22Rv1 (cell line): ENCODE measurements around the gene ZFYVE21.

ENCODE experiments used
- H3K27ac ChIP-seq: fragments of 450-650 bp; 2 replicates; pipeline ENCODE4 v1.5.1; 2017
- ZFX ChIP-seq: fragments of 450-650 bp; IDR thresholded peaks from 2 replicates; pipeline ENCODE4 v1.6.1; 2017; ENCODE audit warnings: antibody characterized with exemption, borderline replicate concordance
- TF ChIP-seq, protein P1 (sequence below): fragments of 450-650 bp; IDR thresholded peaks from 2 replicates; pipeline ENCODE4 v1.5.1; 2017; ENCODE audit warnings: mild to moderate bottlenecking

The ZFYVE21 gene

GRCh38 chr14:103706551-103707328, 8.9 kb upstream of the ZFYVE21 start:
- TF ChIP-seq, protein P1, sequence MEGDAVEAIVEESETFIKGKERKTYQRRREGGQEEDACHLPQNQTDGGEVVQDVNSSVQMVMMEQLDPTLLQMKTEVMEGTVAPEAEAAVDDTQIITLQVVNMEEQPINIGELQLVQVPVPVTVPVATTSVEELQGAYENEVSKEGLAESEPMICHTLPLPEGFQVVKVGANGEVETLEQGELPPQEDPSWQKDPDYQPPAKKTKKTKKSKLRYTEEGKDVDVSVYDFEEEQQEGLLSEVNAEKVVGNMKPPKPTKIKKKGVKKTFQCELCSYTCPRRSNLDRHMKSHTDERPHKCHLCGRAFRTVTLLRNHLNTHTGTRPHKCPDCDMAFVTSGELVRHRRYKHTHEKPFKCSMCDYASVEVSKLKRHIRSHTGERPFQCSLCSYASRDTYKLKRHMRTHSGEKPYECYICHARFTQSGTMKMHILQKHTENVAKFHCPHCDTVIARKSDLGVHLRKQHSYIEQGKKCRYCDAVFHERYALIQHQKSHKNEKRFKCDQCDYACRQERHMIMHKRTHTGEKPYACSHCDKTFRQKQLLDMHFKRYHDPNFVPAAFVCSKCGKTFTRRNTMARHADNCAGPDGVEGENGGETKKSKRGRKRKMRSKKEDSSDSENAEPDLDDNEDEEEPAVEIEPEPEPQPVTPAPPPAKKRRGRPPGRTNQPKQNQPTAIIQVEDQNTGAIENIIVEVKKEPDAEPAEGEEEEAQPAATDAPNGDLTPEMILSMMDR: no peak
- no peak overlapping the region for H3K27ac ChIP-seq

DNA sequence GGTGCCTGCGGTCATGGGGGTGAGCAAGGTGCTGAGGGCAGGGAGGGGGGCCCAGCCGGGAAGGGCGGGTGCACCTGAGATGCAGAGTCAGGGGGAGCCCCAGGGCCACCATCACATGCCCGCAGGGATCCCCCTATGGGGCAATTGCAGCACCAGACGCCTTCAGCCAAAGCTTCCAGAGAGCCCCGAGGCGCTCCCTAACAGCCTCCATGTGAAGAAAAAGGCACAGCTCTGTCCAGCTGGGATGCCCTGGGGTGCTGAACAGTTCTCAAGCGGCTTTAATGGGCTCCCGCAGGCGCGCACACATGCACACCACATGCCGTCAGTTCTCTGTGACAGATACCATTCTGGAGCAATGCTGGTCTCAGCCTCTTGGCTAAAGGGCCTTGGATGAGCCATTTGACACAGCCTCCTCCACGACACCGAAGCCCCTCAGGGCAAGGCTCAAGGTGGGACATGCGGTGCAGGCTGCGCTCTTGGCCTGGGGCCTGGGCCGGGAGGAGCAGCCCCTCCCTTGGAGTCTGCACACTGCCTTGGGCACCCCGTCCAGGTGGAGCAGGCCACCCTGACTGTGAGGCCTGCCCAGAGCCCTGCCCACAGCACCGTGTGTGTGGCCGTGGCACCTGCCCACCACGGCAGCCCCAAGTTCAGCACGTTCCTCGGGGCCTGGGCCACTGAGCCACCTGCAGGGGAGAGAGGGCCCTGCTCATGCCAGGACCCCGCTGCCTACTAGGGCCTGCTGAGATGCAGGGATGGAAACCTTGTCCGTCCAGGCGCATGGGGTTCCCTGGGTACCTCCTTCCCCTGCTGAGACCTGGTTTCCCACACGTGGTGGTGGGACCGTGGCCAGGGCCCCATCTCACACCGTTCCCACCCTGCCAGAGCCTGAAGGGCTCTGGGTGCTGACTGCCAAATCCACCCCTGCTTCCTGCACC, 8.0 kb upstream of the ZFYVE21 start:
- no peak for TF ChIP-seq ZFX
- TF ChIP-seq, protein P1: no peak
- H3K27ac ChIP-seq: no peak overlapping the region

DNA sequence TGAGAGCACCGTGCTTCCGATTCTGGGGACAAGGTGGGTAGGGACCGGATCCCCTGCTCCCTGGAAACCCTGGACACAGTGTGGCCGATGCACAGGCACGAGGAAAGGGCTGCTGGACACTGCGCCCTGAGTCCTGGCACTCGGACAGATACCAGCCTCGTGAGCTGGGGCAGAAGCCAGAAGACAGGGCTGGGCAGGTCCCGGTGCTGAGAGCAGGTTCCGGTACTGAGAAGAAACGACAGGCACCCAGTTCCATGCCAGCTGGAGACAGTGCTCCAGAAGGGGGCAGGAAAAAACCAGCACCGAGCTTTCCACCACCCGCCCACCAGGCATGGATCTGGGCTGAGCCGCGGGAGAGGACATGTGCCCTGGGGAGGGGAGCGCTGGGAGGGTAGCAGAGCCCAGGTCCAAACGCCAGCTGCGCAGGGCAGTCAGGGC, 6.8 kb upstream of the ZFYVE21 start:
- TF ChIP-seq, protein P1: no peak
- TF ChIP-seq ZFX: no peak
- H3K27ac ChIP-seq: no peak overlapping the region

DNA sequence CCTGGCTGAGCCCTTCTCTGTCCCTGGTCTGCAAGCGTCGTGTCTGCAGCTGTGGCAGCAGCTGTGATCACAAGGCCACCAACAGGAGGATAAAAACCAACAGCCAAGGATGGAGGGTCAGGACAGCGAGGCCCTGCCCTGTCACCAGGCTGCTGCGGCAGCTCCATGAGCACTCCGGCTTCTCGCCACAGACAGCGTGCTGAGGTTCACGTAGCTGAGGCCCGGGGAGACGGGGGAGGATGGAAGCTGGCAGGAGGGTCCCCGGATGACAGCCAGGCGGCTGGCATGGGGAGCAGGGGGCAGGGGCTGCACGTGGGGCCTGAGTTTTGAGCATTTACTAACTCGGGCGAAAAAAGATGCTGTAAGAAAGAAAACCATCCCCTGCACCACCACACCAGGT, 5.8 kb upstream of the ZFYVE21 start:
- peak overlapping the region; percentile 85 for H3K27ac ChIP-seq
- TF ChIP-seq, protein P1: no peak
- TF ChIP-seq ZFX: no peak

DNA sequence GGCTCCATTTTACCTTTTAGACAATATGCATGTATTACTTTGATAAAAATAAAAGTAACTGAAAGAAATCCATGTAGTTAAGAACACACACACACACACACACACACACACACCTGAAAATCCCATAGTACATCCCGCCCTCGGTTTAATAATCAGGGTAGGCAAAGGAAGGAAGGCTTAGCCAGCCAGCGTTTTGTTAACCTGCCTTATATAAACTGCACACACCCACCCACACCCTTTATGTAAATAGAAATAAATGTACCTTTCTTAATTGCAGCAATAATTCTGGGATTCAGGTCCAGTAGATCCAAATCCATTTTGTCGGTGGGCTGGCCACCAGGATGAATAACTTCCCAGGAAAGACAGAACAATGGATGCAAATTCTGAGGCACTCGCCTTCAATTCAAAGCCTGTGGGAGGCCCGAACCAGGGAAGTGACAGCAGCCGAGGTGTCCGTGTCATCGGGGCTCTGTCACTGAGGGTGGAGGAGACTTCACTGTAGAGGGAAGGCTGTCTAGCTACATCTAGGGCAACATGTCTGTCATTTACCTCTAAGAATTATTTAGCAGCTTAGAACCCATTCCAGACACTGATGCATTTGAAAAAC, 4.7 kb upstream of the ZFYVE21 start:
- no peak for TF ChIP-seq ZFX
- TF ChIP-seq, protein P1: no peak
- H3K27ac ChIP-seq: peak overlapping the region; percentile 85

DNA sequence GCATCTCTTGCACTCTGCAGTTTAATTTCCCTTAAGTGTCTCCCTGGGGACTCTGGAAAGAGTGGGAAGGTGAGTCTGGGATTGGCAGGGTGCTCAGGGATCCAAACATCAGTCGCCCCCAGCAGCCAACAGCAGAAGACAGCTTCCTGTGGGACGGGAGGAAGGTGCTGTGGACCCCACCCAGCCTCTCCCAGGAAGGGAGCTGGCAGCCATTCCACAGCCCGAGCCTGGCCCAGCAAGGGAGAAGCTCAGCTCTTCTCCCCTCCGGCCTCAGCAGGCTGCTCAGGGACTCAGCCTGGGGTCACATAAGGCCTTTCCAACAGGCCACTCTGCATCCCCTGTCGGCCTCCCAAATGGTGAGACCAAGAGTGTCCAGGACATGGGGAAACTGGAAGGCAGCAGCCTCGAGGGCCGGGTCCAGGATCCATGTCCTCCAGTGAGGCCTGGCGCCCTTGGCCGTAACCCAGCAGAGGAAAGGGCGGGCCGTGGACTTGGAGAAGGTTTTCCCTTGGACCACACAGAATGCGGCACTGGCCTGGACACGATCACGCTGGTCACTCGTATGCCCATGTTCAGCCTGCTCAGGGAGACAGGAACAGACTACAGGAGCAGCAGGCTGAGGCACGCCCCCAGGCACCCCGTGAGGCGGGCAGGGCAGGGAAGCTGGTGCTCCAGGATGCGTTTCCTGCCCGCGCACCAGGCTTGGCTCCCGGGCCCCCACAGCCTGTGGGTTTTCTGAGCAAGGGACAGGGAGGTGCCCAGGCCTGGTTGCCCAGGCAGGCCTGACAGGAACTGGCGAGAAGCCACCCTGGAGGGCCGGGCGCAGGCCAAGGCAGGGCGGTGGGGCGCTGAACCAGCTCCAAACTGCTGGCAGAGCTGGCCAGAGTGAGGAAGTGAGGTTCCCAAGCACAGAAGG, 3.8 kb upstream of the ZFYVE21 start:
- TF ChIP-seq, protein P1: no peak
- TF ChIP-seq ZFX: no peak
- H3K27ac ChIP-seq: peak overlapping the region; percentile 85
